Thyroid gland (tissue), 4 donors: Measurements from ENCODE around the gene CD160.

Source experiments
- POLR2A ChIP-seq, 2 donors: fragments of 450-650 bp; IDR thresholded peaks; one replicate each; pipeline ENCODE4 v1.6.1; 2017; ENCODE audit warnings: antibody characterized with exemption in 2 of 2, mild to moderate bottlenecking in 2 of 2, moderate library complexity in 1 of 2
- TF ChIP-seq, protein P1 (sequence below), 6 experiments: fragments of 200-600 bp in 3 of 6; fragments of 450-650 bp in 3 of 6; sonication (generic) in 3 of 6; IDR thresholded peaks; one replicate each; pipeline ENCODE4 v1.5.1; 2016 to 2019; ENCODE audit warnings: antibody characterized with exemption in 6 of 6, mild to moderate bottlenecking in 2 of 6, inconsistent platforms in 1 of 6, moderate library complexity in 1 of 6

DNA sequence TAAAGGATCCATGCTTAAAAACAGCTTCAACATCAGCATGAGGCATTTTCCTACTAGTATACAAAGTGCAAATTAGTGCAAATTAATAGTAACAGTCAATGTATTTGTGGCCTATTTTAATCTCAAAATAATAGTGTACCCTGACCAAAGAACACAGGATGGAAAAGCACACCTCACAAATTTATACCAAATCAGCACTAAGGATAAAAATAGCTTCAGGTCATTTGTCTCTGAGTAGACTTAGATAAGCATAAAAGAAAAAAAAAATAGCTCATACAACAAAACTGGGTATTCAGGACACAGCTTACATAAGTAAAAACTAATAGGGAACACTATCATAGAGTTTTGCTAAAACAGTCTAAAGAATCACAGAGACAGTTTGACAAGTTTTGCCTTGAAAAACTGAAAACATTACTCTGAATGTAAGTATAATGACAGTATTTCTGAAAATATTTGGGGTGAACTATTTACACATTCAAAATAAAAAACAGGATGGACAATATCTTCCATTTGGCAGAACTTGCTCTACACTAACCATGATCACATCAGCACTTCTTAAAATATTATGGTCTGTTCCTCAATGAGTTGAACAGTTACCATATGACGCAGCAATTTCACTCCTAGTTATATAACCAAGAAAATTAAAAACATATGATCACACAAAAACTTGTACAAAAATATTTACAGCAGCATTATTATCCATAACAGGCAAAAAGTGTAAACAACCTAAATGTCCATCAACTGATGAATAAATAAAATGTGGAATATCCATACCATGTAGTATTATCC, 58.3 kb downstream of the CD160 start:
- TF ChIP-seq, protein P1, sequence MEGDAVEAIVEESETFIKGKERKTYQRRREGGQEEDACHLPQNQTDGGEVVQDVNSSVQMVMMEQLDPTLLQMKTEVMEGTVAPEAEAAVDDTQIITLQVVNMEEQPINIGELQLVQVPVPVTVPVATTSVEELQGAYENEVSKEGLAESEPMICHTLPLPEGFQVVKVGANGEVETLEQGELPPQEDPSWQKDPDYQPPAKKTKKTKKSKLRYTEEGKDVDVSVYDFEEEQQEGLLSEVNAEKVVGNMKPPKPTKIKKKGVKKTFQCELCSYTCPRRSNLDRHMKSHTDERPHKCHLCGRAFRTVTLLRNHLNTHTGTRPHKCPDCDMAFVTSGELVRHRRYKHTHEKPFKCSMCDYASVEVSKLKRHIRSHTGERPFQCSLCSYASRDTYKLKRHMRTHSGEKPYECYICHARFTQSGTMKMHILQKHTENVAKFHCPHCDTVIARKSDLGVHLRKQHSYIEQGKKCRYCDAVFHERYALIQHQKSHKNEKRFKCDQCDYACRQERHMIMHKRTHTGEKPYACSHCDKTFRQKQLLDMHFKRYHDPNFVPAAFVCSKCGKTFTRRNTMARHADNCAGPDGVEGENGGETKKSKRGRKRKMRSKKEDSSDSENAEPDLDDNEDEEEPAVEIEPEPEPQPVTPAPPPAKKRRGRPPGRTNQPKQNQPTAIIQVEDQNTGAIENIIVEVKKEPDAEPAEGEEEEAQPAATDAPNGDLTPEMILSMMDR (IDR thresholded peaks at IDR 0.05): no peak
- TF ChIP-seq POLR2A (IDR thresholded peaks at IDR 0.05): no peak
